Measurements from ENCODE around the gene CD300A. TPM values are rescaled to one million over a fixed set of nuclear protein-coding genes. Genes with fewer than 3 reads are reported as not detected.

The CD300A gene
- total and polyA plus RNA-seq, 2 donors (not counting 1 experiment from before 2014, with no cell fraction given): 2.4 to 5.7 TPM

DNA sequence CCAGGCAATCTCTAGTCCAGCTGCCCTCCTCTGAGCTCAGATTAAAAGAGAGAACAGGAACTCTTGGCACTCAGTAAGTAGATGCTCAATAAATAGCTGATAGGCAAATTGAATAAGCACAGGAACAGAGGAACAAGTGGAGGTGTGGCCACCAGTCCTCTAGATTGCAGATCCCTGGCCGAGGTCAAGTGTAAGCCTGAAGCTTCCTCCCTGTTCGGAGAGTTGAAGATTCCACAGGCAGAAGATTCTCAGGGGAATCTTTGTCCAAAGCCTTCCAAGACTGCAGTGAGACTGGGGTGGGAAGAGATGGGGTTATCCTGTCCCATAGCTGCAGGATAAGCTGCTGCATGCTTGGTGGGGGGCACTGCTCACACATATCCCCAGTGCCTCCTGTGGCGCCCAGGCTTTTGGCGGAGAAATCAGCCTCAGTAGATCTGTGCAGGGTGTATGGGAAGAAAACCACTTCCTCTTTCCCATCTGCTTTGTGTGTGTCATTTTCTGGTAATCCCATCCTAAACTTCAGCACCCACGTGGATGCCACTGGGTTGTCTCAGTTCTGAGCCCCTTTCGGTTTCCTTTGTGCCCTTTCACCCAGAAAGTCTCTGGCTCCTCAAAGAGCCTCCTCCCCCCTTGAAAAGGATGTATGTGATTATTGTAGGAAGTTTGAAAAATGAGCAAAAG, 12.1 kb downstream of the CD300A start:
- ChIA-PET POLR2A (no interaction called here), CTCF (interaction anchor here (0.7 to 0.8 kb wide), 4 partner anchors 20 to 316 kb away, joined by 3 to 4 read pairs (median 3); no protein-coding TSS in a partner anchor)
- H3K4me1 ChIP-seq (ENCODE audit: control insufficient read depth in 2 of 2, insufficient read depth in 2 of 2, low read length in 2 of 2): peaks cover 10 to 21% of the 10 kb centered on the region in 2 donors
- no peak for TF ChIP-seq CTCF (IDR thresholded peaks at IDR 0.05)
- TF ChIP-seq EZH2 (IDR thresholded peaks at IDR 0.05; ENCODE audit: borderline replicate concordance, insufficient read depth, low read depth, low read length, poor library complexity, severe bottlenecking): no peak
- H2AFZ ChIP-seq (ENCODE audit: insufficient read depth, low read depth, low read length, poor library complexity, severe bottlenecking): no peak overlapping the region
- WGBS (ENCODE audit: insufficient coverage): 41% methylated on average over 2 of the region's 6 CpGs
- no peak overlapping the region for H3K4me3 ChIP-seq (ENCODE audit: control extremely low read depth in 1 of 5, extremely low read depth in 1 of 5, insufficient read depth in 1 of 5, low read depth in 2 of 5, low read length in 4 of 5)
- peak overlapping the region; percentile 28 for H3K4me2 ChIP-seq (replicated peaks; ENCODE audit: low read depth, low read length, poor library complexity, severe bottlenecking)
- H3K27ac ChIP-seq (ENCODE audit: low read length in 2 of 2): no peak overlapping the region
- Mint-ChIP-seq H3K4me3 (peak overlapping the region; percentile 21), H3K9me3 (ENCODE audit: insufficient read depth) (peaks cover 7% of the 10 kb centered on the region), H3K27ac (no peak overlapping the region), H3K27me3 (no peaks in the 10 kb centered on the region), H3K4me1 (peaks cover 18% of the 10 kb centered on the region)
- no peaks in the 10 kb centered on the region for H3K79me2 ChIP-seq (ENCODE audit: control insufficient read depth, insufficient read depth, low read length)
- no peaks in the 10 kb centered on the region for H4K20me1 ChIP-seq (ENCODE audit: control insufficient read depth, insufficient read depth, low read length, poor library complexity, severe bottlenecking)
- no peaks in the 10 kb centered on the region for H3K27me3 ChIP-seq (replicated peaks in 1 of 4; ENCODE audit: control extremely low read depth in 1 of 4, control insufficient read depth in 3 of 4, insufficient read depth in 4 of 4, low read length in 3 of 4)
- ATAC-seq (ENCODE audit: low read depth) (peak; percentile 43), DNase-seq (peak; percentile 39)
- H3K36me3 ChIP-seq (replicated peaks in 1 of 2; ENCODE audit: control extremely low read depth in 1 of 2, control insufficient read depth in 1 of 2, extremely low read depth in 1 of 2, insufficient read depth in 2 of 2, low read length in 1 of 2): peaks cover 0 to 2% of the 10 kb centered on the region in 2 experiments
- no peak overlapping the region for H3K9ac ChIP-seq (ENCODE audit: low read length)
- intact Hi-C loops (cut with micrococcal nuclease): no loop called here
- H3K9me3 ChIP-seq (ENCODE audit: control extremely low read depth in 1 of 3, control insufficient read depth in 2 of 3, insufficient read depth in 1 of 3, low read length in 2 of 3): peaks cover 0 to 22% (median 11%) of the 10 kb centered on the region in 3 donors

GRCh38 chr17:74480290-74480689, 13.9 kb downstream of the CD300A start:
- H3K9ac ChIP-seq (ENCODE audit: low read length): no peak overlapping the region
- H3K79me2 ChIP-seq (ENCODE audit: control insufficient read depth, insufficient read depth, low read length): no peaks in the 10 kb centered on the region
- Mint-ChIP-seq H3K4me1 (peaks cover 18% of the 10 kb centered on the region), H3K9me3 (ENCODE audit: insufficient read depth) (peaks cover 4% of the 10 kb centered on the region), H3K27ac (no peak overlapping the region), H3K27me3 (no peaks in the 10 kb centered on the region), H3K4me3 (no peak overlapping the region)
- no peaks in the 10 kb centered on the region for H4K20me1 ChIP-seq (ENCODE audit: control insufficient read depth, insufficient read depth, low read length, poor library complexity, severe bottlenecking)
- ATAC-seq (ENCODE audit: low read depth) (no peak), DNase-seq (no peak)
- intact Hi-C loops (cut with micrococcal nuclease): no loop called here
- H2AFZ ChIP-seq (ENCODE audit: insufficient read depth, low read depth, low read length, poor library complexity, severe bottlenecking): no peak overlapping the region
- H3K27me3 ChIP-seq (replicated peaks in 1 of 4; ENCODE audit: control extremely low read depth in 1 of 4, control insufficient read depth in 3 of 4, insufficient read depth in 4 of 4, low read length in 3 of 4): no peaks in the 10 kb centered on the region
- POLR2A ChIA-PET: no interaction called here
- H3K27ac ChIP-seq (ENCODE audit: low read length in 2 of 2): no peak overlapping the region
- no peak overlapping the region for H3K4me3 ChIP-seq (ENCODE audit: control extremely low read depth in 1 of 5, extremely low read depth in 1 of 5, insufficient read depth in 1 of 5, low read depth in 2 of 5, low read length in 4 of 5)
- WGBS (ENCODE audit: insufficient coverage): 91% methylated on average over 7 of the region's 8 CpGs
- peaks cover 10 to 14% of the 10 kb centered on the region in 2 donors for H3K4me1 ChIP-seq (ENCODE audit: control insufficient read depth in 2 of 2, insufficient read depth in 2 of 2, low read length in 2 of 2)
- H3K36me3 ChIP-seq (replicated peaks in 1 of 2; ENCODE audit: control extremely low read depth in 1 of 2, control insufficient read depth in 1 of 2, extremely low read depth in 1 of 2, insufficient read depth in 2 of 2, low read length in 1 of 2): peaks cover 0 to 1% of the 10 kb centered on the region in 2 experiments
- H3K9me3 ChIP-seq (ENCODE audit: control extremely low read depth in 1 of 3, control insufficient read depth in 2 of 3, insufficient read depth in 1 of 3, low read length in 2 of 3): peaks cover 0 to 12% (median 9%) of the 10 kb centered on the region in 3 donors
- TF ChIP-seq CTCF (IDR thresholded peaks at IDR 0.05) (no peak), EZH2 (IDR thresholded peaks at IDR 0.05; ENCODE audit: borderline replicate concordance, insufficient read depth, low read depth, low read length, poor library complexity, severe bottlenecking) (no peak)
- no peak overlapping the region for H3K4me2 ChIP-seq (replicated peaks; ENCODE audit: low read depth, low read length, poor library complexity, severe bottlenecking)
- CTCF ChIA-PET: interaction anchor here (0.7 to 1.4 kb wide), 3 partner anchors 10 to 14 kb away, joined by 3 read pairs; no protein-coding TSS in a partner anchor

Data from B cell (primary cell).